ENCODE data around the gene UBE2J2. TPM values are rescaled to one million over a fixed set of nuclear protein-coding genes. Genes with fewer than 3 reads are reported as not detected.

Gene UBE2J2
- total RNA-seq, 6 experiments from 2014 or later = 56.2 to 67.9 (median 61.1) TPM

DNA sequence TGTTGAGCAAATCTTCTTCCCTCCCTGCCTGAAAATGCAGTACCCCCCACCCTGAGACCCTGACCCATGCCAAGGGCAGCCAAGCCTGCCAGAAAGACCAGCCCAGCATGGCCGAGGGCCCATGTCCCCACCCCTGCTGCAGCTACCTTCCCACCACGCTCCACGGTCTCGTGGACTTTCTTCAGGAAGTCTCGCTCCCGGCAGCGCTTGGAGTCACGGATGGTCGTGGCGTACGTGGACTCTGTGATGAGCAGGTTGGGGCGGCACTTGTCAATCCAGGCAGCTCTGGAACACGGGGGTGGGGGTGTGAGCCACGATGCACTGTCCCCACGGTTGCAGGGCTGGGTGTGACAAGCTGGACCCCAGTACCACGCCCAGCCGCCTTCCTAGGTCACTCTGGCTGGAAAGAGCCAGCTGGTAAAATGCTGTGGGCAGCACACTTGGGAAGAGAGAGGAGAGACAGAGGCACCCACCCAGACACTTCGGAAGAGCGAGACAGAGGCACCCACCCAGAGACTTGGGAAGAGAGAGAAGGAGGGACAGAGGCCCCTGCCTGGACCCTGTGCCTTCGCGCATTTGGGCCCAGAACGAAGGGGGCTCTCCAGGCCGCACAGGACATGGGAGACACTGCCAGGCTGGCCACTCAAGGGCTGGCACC lies 41.2 kb upstream of the UBE2J2 start:
- no peak for DNase-seq
- peaks cover 5% of the 10 kb centered on the region; the same call in 1 of the 2 replicates for H3K36me3 Mint-ChIP-seq (ENCODE audit: low read depth)
- H3K9me3 Mint-ChIP-seq = no peaks in the 10 kb centered on the region
- TF ChIP-seq, protein P1, sequence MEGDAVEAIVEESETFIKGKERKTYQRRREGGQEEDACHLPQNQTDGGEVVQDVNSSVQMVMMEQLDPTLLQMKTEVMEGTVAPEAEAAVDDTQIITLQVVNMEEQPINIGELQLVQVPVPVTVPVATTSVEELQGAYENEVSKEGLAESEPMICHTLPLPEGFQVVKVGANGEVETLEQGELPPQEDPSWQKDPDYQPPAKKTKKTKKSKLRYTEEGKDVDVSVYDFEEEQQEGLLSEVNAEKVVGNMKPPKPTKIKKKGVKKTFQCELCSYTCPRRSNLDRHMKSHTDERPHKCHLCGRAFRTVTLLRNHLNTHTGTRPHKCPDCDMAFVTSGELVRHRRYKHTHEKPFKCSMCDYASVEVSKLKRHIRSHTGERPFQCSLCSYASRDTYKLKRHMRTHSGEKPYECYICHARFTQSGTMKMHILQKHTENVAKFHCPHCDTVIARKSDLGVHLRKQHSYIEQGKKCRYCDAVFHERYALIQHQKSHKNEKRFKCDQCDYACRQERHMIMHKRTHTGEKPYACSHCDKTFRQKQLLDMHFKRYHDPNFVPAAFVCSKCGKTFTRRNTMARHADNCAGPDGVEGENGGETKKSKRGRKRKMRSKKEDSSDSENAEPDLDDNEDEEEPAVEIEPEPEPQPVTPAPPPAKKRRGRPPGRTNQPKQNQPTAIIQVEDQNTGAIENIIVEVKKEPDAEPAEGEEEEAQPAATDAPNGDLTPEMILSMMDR (IDR thresholded peaks at IDR 0.05) = no peak
- peaks cover 25% of the 10 kb centered on the region for H3K4me1 Mint-ChIP-seq (ENCODE audit: low read depth)
- no peak overlapping the region for H3K4me3 Mint-ChIP-seq
- no peak overlapping the region for H3K27ac Mint-ChIP-seq
- H3K27me3 Mint-ChIP-seq (ENCODE audit: insufficient read depth) = peaks cover 10% of the 10 kb centered on the region

GRCh38 chr1:1314237-1314586 lies 40.6 kb upstream of the UBE2J2 start:
- TF ChIP-seq, protein P1 (IDR thresholded peaks at IDR 0.05) = no peak
- no peak overlapping the region for H3K27ac Mint-ChIP-seq
- H3K4me1 Mint-ChIP-seq (ENCODE audit: low read depth) = peaks cover 21% of the 10 kb centered on the region
- H3K36me3 Mint-ChIP-seq (ENCODE audit: low read depth) = peaks cover 5% of the 10 kb centered on the region; the same call in 1 of the 2 replicates
- no peak for DNase-seq
- peaks cover 6% of the 10 kb centered on the region for H3K27me3 Mint-ChIP-seq (ENCODE audit: insufficient read depth)
- no peaks in the 10 kb centered on the region for H3K9me3 Mint-ChIP-seq
- H3K4me3 Mint-ChIP-seq = no peak overlapping the region

GRCh38 chr1:1313500-1314236 lies 40.0 kb upstream of the UBE2J2 start:
- Mint-ChIP-seq H3K4me1 (ENCODE audit: low read depth) (peaks cover 17% of the 10 kb centered on the region), H3K4me3 (no peak overlapping the region; the same call in 1 of the 2 replicates), H3K27me3 (ENCODE audit: insufficient read depth) (peaks cover 6% of the 10 kb centered on the region), H3K36me3 (ENCODE audit: low read depth) (peaks cover 5% of the 10 kb centered on the region; the same call in 1 of the 2 replicates), H3K27ac (no peak overlapping the region), H3K9me3 (no peaks in the 10 kb centered on the region)
- TF ChIP-seq, protein P1 (IDR thresholded peaks at IDR 0.05) = no peak
- no peak for DNase-seq

- Mint-ChIP-seq H3K36me3 (ENCODE audit: low read depth) (peaks cover 5% of the 10 kb centered on the region; the same call in 1 of the 2 replicates), H3K9me3 (no peaks in the 10 kb centered on the region), H3K27me3 (ENCODE audit: insufficient read depth) (peaks cover 6% of the 10 kb centered on the region), H3K27ac (no peak overlapping the region), H3K4me1 (ENCODE audit: low read depth) (peaks cover 7% of the 10 kb centered on the region), H3K4me3 (no peak overlapping the region)
- DNase-seq = no peak
- TF ChIP-seq, protein P1 (IDR thresholded peaks at IDR 0.05) = no peak
These were observed 39.0 kb upstream of the UBE2J2 start for GRCh38 chr1:1312450-1313314.

Data from HFFc6 (cell line).